DMS79 treated with DMSO at 0.1 percent for 48 hours (cell line): ENCODE results near the gene PCDHGA9.
"Not testable (repeated sequence)": the region's sequence is repeated elsewhere in the genome, so short reads cannot be mapped to it uniquely, and the experiment has no call there.

Experiments
- DNase-seq: peaks from one replicate; lab custom pipeline; 2025; lab: John Stamatoyannopoulos, UW

The PCDHGA9 gene

GRCh38 chr5:141384471-141385267 lies 17.9 kb upstream of the PCDHGA9 start:
- no peak for DNase-seq

- DNase-seq = not testable (repeated sequence)
Measured at GRCh38 chr5:141387557-141388311, 14.8 kb upstream of the PCDHGA9 start, which contains the start of gene PCDHGB4. Gene PCDHGB4, plus strand, starts transcription at chr5:141387698. Its CDS starts 187 bp downstream, at chr5:141387885.

DNA sequence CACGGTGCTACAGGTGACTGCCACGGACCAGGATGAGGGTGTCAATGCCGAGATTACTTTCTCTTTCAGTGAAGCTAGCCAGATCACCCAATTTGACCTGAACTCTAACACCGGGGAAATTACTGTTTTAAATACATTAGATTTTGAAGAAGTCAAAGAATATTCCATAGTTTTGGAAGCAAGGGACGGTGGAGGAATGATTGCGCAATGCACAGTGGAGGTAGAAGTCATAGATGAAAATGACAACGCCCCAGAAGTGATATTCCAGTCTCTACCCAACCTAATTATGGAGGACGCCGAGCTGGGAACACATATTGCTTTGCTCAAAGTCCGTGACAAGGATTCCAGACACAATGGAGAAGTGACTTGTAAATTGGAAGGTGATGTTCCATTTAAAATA lies 13.9 kb upstream of the PCDHGA9 start:
- DNase-seq = no peak

- DNase-seq = no peak
Measured at GRCh38 chr5:141389153-141390042, 13.2 kb upstream of the PCDHGA9 start.

GRCh38 chr5:141392429-141393198 lies 10.0 kb upstream of the PCDHGA9 start, which contains the start of gene PCDHGA8:
Gene PCDHGA8, plus strand, starts transcription at chr5:141392633. Its CDS starts 181 bp downstream, at chr5:141392814.
- no peak for DNase-seq

- no peak for DNase-seq
Measured at GRCh38 chr5:141393267-141393666, 9.3 kb upstream of the PCDHGA9 start.

DNA sequence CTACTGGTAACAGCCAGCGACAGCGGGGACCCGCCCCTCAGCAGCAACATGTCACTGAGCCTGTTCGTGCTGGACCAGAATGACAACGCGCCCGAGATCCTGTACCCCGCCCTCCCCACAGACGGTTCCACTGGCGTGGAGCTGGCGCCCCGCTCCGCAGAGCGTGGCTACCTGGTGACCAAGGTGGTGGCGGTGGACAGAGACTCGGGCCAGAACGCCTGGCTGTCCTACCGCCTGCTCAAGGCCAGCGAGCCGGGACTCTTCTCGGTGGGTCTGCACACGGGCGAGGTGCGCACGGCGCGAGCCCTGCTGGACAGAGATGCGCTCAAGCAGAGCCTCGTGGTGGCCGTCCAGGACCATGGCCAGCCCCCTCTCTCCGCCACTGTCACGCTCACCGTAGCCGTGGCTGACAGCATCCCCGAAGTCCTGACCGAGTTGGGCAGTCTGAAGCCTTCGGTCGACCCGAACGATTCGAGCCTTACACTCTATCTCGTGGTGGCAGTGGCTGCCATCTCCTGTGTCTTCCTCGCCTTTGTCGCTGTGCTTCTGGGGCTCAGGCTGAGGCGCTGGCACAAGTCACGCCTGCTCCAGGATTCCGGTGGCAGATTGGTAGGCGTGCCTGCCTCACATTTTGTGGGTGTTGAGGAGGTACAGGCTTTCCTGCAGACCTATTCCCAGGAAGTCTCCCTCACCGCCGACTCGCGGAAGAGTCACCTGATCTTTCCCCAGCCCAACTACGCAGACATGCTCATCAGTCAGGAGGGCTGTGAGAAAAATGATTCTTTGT lies 8.0 kb upstream of the PCDHGA9 start:
- DNase-seq = not testable (repeated sequence)

DNA sequence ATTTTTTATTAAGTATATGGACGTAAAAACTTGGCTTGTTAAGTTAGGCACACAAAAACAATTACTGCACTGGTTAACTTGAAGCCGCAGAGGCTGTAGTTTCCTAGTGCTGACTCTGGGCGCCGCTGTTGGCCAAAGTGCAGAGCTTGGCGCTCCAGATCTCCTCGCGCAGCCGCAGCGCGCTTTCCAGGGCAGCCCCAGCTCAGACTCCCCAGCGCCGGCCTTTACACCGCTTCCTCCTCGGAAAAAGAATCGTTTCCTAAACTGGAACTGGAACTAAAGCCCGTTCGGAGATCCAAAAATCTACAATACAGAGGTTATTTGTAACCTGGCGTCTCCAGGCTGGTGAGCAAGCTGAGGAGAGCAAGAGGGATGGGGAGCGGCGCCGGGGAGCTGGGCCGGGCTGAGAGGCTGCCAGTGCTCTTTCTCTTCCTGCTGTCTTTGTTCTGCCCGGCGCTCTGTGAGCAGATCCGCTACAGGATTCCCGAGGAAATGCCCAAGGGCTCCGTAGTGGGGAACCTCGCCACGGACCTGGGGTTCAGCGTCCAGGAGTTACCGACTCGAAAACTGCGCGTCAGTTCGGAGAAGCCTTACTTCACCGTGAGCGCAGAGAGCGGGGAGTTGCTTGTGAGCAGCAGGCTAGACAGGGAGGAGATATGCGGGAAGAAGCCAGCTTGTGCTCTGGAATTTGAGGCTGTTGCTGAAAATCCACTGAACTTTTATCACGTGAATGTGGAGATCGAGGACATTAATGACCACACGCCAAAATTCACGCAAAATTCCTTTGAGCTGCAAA lies 4.6 kb upstream of the PCDHGA9 start, which contains the start of gene PCDHGB5:
TSS of gene PCDHGB5 (plus strand) at position 192 of the 796 bp plus-strand sequence. CDS start at position 373, 181 bp downstream.
- not testable (repeated sequence) for DNase-seq

DNA sequence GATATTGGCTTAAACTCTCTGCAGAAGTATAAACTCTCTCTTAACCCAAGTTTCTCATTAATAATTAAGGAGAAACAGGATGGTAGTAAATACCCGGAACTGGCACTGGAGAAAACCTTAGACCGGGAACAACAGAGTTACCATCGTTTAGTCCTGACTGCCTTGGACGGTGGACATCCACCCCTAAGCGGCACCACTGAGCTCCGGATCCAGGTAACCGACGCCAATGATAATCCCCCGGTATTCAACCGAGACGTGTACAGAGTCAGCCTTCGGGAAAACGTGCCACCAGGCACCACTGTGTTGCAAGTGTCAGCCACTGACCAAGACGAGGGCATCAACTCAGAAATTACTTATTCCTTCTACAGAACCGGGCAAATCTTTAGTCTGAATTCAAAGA lies 4.0 kb upstream of the PCDHGA9 start:
- no peak for DNase-seq

- DNase-seq = no peak
Measured at GRCh38 chr5:141399555-141400258, 2.9 kb upstream of the PCDHGA9 start.

GRCh38 chr5:141403387-141403786 lies 809 bp downstream of the PCDHGA9 start:
- DNase-seq = no peak

DNA sequence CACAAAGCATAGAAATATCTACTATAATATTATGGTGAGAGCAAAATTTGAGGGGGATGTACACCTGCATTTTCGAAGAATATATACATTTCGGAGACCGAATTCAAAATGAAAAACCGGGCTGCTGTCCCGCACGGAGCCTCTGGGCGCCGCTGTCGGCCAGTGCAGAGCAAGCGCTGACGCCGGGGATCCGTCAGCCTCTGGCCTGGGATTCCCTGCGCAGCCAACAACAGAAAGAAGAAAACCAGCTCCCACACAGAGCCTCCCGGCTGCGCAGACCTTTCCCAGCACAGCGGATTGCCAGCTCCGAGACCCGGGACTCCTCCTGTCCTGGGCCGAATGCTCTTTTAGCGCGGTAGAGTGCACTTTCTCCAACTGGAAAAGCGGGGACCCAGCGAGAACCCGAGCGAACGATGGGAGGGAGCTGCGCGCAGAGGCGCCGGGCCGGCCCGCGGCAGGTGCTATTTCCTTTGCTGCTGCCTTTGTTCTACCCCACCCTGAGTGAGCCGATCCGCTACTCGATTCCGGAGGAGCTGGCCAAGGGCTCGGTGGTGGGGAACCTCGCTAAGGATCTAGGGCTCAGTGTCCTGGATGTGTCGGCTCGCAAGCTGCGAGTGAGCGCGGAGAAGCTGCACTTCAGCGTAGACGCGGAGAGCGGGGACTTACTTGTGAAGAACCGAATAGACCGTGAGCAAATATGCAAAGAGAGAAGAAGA lies 5.4 kb downstream of the PCDHGA9 start, which contains the start of gene PCDHGB6:
TSS of gene PCDHGB6 (plus strand) at position 232 of the 716 bp plus-strand sequence. CDS start at position 414, 182 bp downstream.
- not testable (repeated sequence) for DNase-seq

GRCh38 chr5:141409598-141410306 lies 7.2 kb downstream of the PCDHGA9 start:
- no peak for DNase-seq

GRCh38 chr5:141411575-141411974 lies 9.0 kb downstream of the PCDHGA9 start:
- DNase-seq = no peak

GRCh38 chr5:141412854-141413539 lies 10.4 kb downstream of the PCDHGA9 start, which contains the start of gene PCDHGA10:
Gene PCDHGA10, plus strand, starts transcription at chr5:141412987. Its CDS starts 189 bp downstream, at chr5:141413176.
- DNase-seq = no peak

DNA sequence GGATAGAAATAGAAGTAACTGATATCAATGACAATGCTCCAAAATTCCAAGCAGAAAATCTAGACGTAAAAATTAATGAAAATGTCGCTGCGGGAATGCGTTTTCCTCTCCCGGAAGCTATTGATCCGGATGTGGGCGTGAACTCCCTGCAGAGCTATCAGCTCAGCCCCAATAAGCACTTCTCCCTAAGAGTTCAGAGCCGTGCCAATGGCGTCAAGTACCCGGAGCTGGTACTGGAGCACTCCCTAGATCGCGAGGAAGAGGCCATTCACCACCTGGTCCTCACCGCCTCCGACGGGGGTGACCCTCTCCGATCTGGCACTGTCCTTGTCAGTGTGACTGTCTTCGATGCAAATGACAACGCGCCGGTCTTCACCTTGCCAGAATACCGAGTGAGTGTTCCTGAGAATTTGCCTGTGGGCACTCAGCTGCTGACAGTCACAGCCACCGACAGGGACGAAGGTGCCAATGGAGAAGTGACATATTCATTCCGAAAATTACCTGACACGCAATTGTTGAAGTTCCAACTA lies 11.0 kb downstream of the PCDHGA9 start:
- no peak for DNase-seq
